Stimulated activated CD4-positive, alpha-beta T cell treated with anti-CD3 and anti-CD28 coated beads, TNF-alpha, amount 100 ng/mL, for 4 hours (primary cell): ENCODE data around the gene PTGR2.
"Not testable (repeated sequence)": the region's sequence is repeated elsewhere in the genome, so short reads cannot be mapped to it uniquely, and the experiment has no call there.

ENCODE experiments used
- DNase-seq, 3 experiments: peaks; one replicate each; pipeline ENCODE4 v3.0.0-alpha.2; 2020; ENCODE audit warnings: low read depth in 3 of 3

The PTGR2 gene

GRCh38 chr14:73851567-73852382 is at the start of gene PTGR2:
Gene PTGR2 (plus strand): TSS chr14:73851831. CDS start chr14:73858863, 7,032 bp downstream.
- peak; percentile 76 to 85 (median 79) for DNase-seq

- no peak for DNase-seq
Measured at GRCh38 chr14:73802431-73803188, 49.0 kb upstream of the PTGR2 start.

GRCh38 chr14:73804636-73805035 is 47.0 kb upstream of the PTGR2 start:
- DNase-seq: no peak

- no peak for DNase-seq
Measured at GRCh38 chr14:73807457-73807856, 44.2 kb upstream of the PTGR2 start.

- no peak for DNase-seq
Measured at GRCh38 chr14:73809391-73809790, 42.2 kb upstream of the PTGR2 start.

- DNase-seq: no peak
Measured at GRCh38 chr14:73810478-73811163, 41.0 kb upstream of the PTGR2 start.

- no peak for DNase-seq
Measured at GRCh38 chr14:73811164-73811503, 40.5 kb upstream of the PTGR2 start.

- no peak for DNase-seq
Measured at GRCh38 chr14:73814153-73814552, 37.5 kb upstream of the PTGR2 start.

DNA sequence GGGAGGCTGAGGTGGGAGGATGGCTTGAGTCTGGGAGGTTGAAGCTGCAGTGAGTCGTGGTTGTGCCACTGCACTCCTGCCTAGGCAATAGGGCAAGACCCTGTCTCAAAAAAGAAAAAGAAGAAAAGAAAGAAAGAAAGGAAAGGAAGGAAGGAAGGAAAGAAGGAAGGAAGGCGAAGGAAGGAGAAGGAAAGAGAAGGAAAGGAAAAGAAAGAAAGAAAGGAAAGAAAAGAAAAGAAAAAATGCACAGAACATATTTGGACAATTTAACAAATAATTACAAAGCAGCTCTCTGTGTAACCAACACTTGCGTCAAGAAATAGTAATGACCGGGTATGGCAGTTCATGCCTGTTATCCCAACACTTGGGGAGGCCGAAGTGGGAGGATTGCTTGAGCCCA is 35.8 kb upstream of the PTGR2 start:
- no peak for DNase-seq

DNA sequence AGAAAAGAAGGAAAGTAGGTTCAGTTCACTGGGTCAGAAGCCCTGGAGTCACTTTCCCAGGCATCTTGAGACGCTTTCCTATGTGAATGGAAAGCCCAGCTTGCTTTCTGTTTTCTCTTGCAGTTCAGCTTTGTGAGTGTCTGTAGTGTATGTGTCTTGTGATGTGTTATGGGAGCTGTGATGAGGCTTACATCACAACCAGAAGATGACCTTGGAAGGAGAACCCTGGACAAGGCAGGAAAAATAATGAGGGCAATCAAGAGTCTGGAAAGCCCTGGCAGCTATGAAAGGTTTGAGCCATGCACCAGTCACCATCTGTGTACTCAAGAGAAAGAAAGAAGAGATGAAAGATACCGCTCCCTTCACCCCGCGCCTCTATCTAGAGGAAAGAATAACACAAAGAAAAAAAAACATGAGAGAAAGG is 35.2 kb upstream of the PTGR2 start:
- DNase-seq: no peak

DNA sequence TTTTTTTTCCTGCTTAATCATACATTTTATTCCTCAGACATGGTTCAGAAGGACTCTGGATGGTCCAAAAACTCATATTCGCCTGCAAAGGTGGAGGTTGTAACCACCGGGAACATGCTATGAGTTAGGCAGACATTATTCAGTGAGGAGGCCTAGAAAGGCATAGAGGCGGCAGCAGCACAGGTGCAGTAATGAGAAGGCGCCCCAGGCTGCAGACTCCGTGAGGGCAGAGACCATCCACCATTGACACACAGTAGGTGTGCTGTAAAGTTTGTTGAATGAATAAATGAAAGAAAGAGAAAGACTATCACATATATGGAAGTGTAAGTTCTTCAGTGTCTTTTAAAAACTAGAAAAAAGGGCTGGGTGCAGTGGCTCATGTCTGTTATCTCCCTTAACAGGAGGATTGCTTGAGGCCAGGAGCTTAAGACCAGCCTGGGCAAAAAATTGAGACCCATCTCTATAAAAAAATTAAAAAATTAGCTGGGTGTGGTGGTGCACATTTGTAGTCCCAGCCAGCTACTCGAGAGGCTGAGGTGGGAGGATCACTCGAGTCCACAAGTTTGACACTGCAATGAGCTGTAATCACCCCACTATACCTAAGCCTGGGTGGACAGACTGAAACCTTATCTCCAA is 34.5 kb upstream of the PTGR2 start:
- DNase-seq: no peak

GRCh38 chr14:73818821-73819220 is 32.8 kb upstream of the PTGR2 start:
- no peak for DNase-seq

GRCh38 chr14:73820631-73821030 is 31.0 kb upstream of the PTGR2 start:
- no peak for DNase-seq

DNA sequence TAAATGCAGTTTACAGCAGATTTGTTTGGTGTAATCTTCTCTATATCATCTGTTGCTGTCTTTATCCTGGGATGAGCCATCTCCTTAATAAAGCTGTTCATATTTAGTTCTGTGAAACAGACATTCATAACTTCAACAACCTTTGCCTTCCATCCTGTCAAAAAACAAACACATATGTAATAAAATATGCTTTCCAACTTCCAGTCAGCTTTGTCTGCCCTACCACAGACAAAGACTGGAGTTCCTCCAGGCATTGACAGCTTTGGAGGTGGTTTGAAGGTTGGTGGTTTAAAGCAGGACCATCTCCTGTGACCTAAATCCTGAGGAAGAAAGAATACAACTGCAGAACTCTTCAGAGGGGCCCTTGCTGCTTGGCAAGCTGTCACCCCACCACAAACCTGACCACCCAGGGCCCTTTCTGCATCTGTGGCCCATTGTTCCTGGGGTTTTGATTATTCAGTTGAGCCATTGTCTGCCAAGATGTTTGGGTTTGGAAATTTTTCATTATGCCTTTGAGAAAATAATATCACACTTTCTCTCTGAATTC is 28.2 kb upstream of the PTGR2 start:
- DNase-seq: no peak

GRCh38 chr14:73824127-73824526 is 27.5 kb upstream of the PTGR2 start:
- no peak for DNase-seq

DNA sequence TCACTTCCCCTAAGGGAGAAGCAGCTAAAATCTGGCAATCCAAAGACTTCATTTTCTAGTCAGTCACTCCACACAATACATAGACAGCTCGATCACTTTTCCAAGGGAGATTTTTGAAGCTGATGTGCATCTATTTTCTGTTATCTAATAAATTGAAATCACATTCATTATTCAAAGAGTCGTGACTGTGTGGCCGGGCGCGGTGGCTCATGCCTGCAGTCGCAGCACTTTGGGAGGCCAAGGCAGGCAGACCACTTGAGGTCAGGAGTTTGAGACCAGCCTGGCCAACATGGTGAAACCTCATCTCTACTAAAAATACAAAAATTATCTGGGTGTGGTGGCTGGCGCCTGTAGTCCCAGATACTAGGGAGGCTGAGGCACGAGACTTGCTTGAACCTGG is 27.1 kb upstream of the PTGR2 start:
- DNase-seq: no peak

DNA sequence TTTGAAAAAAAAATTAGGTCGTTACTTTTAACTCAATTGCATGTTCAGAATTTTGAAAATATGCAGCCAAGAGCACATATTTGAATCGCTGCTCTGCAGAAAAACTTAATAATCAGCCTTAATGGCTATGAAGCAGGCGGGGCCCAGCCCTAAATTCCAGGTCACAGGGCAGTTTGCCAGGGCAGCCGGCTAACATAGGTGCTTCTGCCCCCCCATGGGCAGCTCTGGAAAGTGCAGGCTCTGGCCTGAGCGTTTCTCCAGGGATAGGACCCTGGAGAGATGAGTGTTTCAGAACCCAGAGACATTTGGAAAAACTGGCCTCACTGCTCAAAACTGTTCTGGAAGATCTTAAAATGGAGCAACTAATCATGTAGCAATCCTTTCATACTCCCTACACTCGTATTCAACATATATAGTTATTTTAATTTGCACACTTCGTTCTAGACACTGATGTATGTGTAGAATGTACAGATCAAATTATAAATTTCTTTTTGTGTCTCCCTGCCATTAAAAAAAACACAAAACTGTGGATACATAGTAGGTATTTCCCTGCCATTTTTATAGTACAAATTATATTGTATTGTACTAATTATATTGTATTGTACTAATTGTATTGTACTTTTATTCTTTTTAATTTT is 26.0 kb upstream of the PTGR2 start:
- peak; percentile 59 to 67 (median 64) for DNase-seq

DNA sequence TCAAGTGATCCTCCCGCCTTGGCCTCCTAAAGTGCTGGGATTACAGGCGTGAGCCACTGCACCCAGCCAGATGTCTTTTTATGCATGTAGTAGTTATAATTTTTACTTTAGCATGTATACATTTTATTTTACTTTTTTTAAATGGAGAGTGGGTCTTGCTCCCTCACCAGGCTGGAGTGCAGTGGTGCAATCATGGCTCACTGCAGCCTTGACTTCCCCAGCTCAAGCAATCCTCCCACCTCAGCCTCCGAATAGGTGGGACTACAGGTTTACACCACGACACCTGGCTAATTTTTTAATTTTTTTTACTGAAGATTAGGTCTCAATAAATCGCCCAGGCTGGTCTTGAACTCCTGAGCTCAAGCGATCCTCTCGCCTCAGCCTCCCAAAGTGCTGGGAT is 24.4 kb upstream of the PTGR2 start:
- DNase-seq: not testable (repeated sequence)

DNA sequence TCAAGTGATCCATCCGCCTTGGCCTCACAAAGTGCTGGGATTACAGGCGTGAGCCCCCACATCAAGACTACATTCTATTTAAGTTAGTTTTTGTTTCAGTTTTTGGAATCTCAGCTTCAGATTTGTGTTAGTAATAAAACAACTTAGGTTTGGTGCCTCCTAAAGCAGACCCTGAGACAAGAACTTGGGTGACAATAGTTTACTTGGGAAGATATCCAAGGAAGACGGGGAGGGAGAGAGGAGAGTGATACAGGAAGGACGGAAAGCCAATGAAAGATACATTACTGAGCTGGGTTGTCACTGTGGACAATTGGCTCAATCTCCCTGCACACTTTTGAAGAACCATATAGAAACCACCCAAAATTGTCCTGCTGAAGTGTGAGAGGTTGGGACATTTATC is 22.6 kb upstream of the PTGR2 start:
- DNase-seq: no peak

DNA sequence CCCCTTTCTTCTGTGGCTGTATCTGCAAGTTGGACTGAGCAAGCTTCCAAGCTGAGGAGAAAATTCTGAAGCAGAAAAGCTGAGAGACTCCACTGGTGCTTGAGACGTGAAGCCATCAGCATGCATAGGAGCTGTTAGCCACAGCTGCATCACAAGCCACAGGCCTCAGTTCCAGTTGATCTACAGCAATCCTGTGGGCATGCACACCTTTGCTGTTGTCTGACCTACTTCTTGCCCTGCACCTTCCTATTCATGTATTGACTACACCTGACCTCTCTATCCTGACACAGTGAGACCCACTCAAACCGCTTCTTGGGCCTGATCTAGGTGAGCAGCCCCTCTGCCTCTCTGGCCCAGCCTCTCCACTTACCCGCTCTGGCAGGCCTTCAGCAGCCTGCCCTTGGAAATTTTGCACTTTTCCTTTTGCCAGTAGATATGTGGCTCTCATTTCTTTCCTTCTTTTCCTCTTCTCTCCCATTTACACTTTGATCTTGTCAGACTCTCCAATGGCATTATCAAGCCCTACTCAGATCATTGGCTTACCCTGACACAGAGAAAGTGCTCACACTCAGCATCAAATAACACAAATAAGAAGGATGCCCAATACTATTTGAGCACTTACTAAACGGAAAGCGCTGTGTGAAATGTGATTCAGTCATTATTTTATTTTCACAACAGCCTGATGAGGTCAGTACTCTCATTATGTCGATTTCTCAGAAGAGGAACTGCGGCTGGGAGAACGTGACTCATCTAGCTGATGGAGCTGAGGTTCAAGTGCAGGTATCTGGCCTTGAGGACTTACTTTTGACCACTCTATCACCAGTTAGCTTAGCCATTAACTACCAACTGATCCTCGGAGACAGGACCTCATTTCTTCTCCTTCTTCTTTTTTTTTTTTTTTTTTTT is 21.9 kb upstream of the PTGR2 start:
- no peak for DNase-seq
